ENCODE data around the gene HTR7.
"Not testable (repeated sequence)": the region's sequence is repeated elsewhere in the genome, so short reads cannot be mapped to it uniquely, and the experiment has no call there.

HTR7 gene

GRCh38 chr10:90849956-90850749 is 7.7 kb downstream of the HTR7 start:
- Histone ChIP-seq H3K4me3 (no peak overlapping the region), H3K36me3 (ENCODE audit: insufficient read depth, low read length) (no peaks in the 10 kb centered on the region), H3K9me3 (ENCODE audit: low read depth, low read length) (no peaks in the 10 kb centered on the region), H3K27ac (no peak overlapping the region), H3K9ac (ENCODE audit: insufficient read length) (no peak overlapping the region)
- TF ChIP-seq FOXP2 (optimal IDR thresholded peaks at IDR 0.05; ENCODE audit: control extremely low read depth, extremely low read length, insufficient read depth) (no peak), EZH2 (IDR thresholded peaks at IDR 0.05) (no peak), POLR2AphosphoS5 (IDR thresholded peaks at IDR 0.05; ENCODE audit: borderline replicate concordance, low read depth, low read length) (no peak)
- DNase-seq (ENCODE audit: low read depth, low spot score) = no peak

GRCh38 chr10:90847436-90847835 is 10.4 kb downstream of the HTR7 start:
- TF ChIP-seq FOXP2 (optimal IDR thresholded peaks at IDR 0.05; ENCODE audit: control extremely low read depth, extremely low read length, insufficient read depth) (no peak), EZH2 (IDR thresholded peaks at IDR 0.05) (no peak), POLR2AphosphoS5 (IDR thresholded peaks at IDR 0.05; ENCODE audit: borderline replicate concordance, low read depth, low read length) (no peak)
- no peak for DNase-seq (ENCODE audit: low read depth, low spot score)
- Histone ChIP-seq H3K4me3 (no peak overlapping the region), H3K36me3 (ENCODE audit: insufficient read depth, low read length) (no peaks in the 10 kb centered on the region), H3K9ac (ENCODE audit: insufficient read length) (no peak overlapping the region), H3K9me3 (ENCODE audit: low read depth, low read length) (no peaks in the 10 kb centered on the region), H3K27ac (no peak overlapping the region)

DNA sequence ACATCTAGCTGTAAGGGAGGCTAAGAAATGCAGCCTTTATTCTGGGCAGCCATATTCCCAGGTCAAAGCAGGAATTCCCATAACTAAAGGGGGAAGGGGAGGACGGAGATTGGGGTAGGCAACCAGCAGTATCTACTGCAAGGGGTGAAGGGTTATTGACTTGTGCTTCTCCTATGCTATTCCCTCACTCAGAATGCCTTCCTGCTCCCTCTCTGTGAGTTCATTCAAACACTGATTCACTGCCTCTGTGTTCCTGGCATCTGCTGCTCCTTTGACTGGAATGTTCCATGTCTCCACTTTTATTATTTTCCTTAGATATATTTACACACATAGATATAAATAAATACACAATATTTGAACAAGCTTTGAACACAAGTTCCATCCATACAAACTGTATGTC is 11.1 kb downstream of the HTR7 start:
- Histone ChIP-seq H3K4me3 (no peak overlapping the region), H3K9ac (ENCODE audit: insufficient read length) (no peak overlapping the region), H3K36me3 (ENCODE audit: insufficient read depth, low read length) (no peaks in the 10 kb centered on the region), H3K9me3 (ENCODE audit: low read depth, low read length) (no peaks in the 10 kb centered on the region), H3K27ac (no peak overlapping the region)
- TF ChIP-seq POLR2AphosphoS5 (IDR thresholded peaks at IDR 0.05; ENCODE audit: borderline replicate concordance, low read depth, low read length) (no peak), FOXP2 (optimal IDR thresholded peaks at IDR 0.05; ENCODE audit: control extremely low read depth, extremely low read length, insufficient read depth) (no peak), EZH2 (IDR thresholded peaks at IDR 0.05) (no peak)
- no peak for DNase-seq (ENCODE audit: low read depth, low spot score)

GRCh38 chr10:90845726-90846125 is 12.1 kb downstream of the HTR7 start:
- TF ChIP-seq EZH2 (IDR thresholded peaks at IDR 0.05) = no peak
- TF ChIP-seq POLR2AphosphoS5 (IDR thresholded peaks at IDR 0.05; ENCODE audit: borderline replicate concordance, low read depth, low read length) = no peak
- no peak for TF ChIP-seq FOXP2 (optimal IDR thresholded peaks at IDR 0.05; ENCODE audit: control extremely low read depth, extremely low read length, insufficient read depth)
- no peak for DNase-seq (ENCODE audit: low read depth, low spot score)
- Histone ChIP-seq H3K9ac (ENCODE audit: insufficient read length) (no peak overlapping the region), H3K27ac (no peak overlapping the region), H3K4me3 (no peak overlapping the region), H3K9me3 (ENCODE audit: low read depth, low read length) (no peaks in the 10 kb centered on the region), H3K36me3 (ENCODE audit: insufficient read depth, low read length) (no peaks in the 10 kb centered on the region)

DNA sequence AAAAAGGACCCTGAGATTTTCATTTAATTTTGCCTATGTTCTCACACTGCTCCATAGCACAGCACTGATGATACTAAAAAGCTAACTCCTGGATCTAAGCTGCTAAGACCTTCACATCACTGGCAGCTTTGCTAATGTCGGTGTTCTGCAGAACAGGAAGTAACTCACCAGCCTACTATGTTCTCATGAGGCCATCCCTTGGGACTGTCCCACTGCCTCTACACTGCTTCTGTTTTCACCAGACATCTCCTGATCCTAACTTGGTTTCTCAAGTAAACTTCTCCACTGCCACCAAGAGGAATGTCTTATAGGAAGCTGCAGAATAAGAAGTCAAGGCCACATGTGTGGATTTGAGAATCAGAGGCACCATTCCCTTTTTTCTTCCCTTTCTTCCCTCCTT is 15.1 kb downstream of the HTR7 start:
- H3K4me3 ChIP-seq = no peak overlapping the region
- no peaks in the 10 kb centered on the region for H3K36me3 ChIP-seq (ENCODE audit: insufficient read depth, low read length)
- no peak overlapping the region for H3K9ac ChIP-seq (ENCODE audit: insufficient read length)
- no peak for DNase-seq (ENCODE audit: low read depth, low spot score)
- H3K9me3 ChIP-seq (ENCODE audit: low read depth, low read length) = no peaks in the 10 kb centered on the region
- no peak overlapping the region for H3K27ac ChIP-seq
- TF ChIP-seq FOXP2 (optimal IDR thresholded peaks at IDR 0.05; ENCODE audit: control extremely low read depth, extremely low read length, insufficient read depth) = no peak
- TF ChIP-seq EZH2 (IDR thresholded peaks at IDR 0.05) = no peak
- TF ChIP-seq POLR2AphosphoS5 (IDR thresholded peaks at IDR 0.05; ENCODE audit: borderline replicate concordance, low read depth, low read length) = no peak

GRCh38 chr10:90837486-90837885 is 20.4 kb downstream of the HTR7 start:
- Histone ChIP-seq H3K9me3 (ENCODE audit: low read depth, low read length) (no peaks in the 10 kb centered on the region), H3K4me3 (no peak overlapping the region), H3K36me3 (ENCODE audit: insufficient read depth, low read length) (no peaks in the 10 kb centered on the region), H3K27ac (no peak overlapping the region), H3K9ac (ENCODE audit: insufficient read length) (no peak overlapping the region)
- no peak for DNase-seq (ENCODE audit: low read depth, low spot score)
- TF ChIP-seq FOXP2 (optimal IDR thresholded peaks at IDR 0.05; ENCODE audit: control extremely low read depth, extremely low read length, insufficient read depth) (no peak), EZH2 (IDR thresholded peaks at IDR 0.05) (no peak), POLR2AphosphoS5 (IDR thresholded peaks at IDR 0.05; ENCODE audit: borderline replicate concordance, low read depth, low read length) (no peak)

DNA sequence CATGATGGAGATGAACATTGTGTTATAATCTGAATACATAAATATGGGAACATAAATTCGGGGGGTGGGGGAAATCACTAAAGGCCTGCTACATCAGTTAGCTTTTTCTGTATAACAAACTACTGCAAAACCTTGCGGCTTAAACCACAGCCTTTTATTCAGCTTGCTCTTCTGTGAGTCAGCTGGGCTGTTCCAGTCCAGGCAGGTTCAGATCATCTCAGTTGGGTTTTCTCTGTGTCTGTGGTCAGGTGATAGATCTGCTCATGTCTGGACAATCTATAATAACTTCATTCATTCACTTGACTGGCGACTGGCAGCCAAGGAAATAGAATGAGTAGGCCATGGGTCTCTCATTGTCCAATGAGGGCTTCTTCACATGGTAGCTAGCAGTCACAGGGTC is 23.5 kb downstream of the HTR7 start:
- Histone ChIP-seq H3K4me3 (no peak overlapping the region), H3K9me3 (ENCODE audit: low read depth, low read length) (no peaks in the 10 kb centered on the region), H3K27ac (no peak overlapping the region), H3K36me3 (ENCODE audit: insufficient read depth, low read length) (no peaks in the 10 kb centered on the region), H3K9ac (ENCODE audit: insufficient read length) (no peak overlapping the region)
- DNase-seq (ENCODE audit: low read depth, low spot score) = no peak
- no peak for TF ChIP-seq FOXP2 (optimal IDR thresholded peaks at IDR 0.05; ENCODE audit: control extremely low read depth, extremely low read length, insufficient read depth)

- TF ChIP-seq EZH2 (IDR thresholded peaks at IDR 0.05) = no peak
- TF ChIP-seq FOXP2 (optimal IDR thresholded peaks at IDR 0.05; ENCODE audit: control extremely low read depth, extremely low read length, insufficient read depth) = no peak
- no peak for TF ChIP-seq POLR2AphosphoS5 (IDR thresholded peaks at IDR 0.05; ENCODE audit: borderline replicate concordance, low read depth, low read length)
- no peaks in the 10 kb centered on the region for H3K36me3 ChIP-seq (ENCODE audit: insufficient read depth, low read length)
- DNase-seq (ENCODE audit: low read depth, low spot score) = no peak
- H3K9me3 ChIP-seq (ENCODE audit: low read depth, low read length) = no peaks in the 10 kb centered on the region
- H3K4me3 ChIP-seq = no peak overlapping the region
- no peak overlapping the region for H3K27ac ChIP-seq
- H3K9ac ChIP-seq (ENCODE audit: insufficient read length) = no peak overlapping the region
These were observed 25.7 kb downstream of the HTR7 start for GRCh38 chr10:90832111-90832510.

DNA sequence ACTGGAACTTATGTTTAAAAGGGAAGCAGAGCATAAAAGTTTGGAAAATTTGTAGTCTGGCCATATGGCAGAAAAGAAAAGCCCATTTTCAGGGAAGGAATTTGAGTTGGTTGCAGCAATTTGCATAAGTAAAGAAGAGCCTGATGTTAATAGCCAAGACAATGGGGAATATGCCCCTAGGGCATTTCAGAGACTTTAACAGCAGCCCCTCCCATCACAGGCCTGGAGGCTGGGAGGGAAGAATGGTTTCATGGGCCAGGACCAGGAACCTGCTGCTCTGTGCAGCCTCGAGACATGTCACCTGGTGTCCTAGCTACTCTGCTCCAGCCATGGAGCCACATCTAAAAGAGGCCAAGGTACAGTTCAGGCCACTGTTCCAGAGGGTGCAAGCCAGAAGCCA is 35.3 kb downstream of the HTR7 start:
- no peak overlapping the region for H3K4me3 ChIP-seq
- H3K9me3 ChIP-seq (ENCODE audit: low read depth, low read length) = no peaks in the 10 kb centered on the region

GRCh38 chr10:90821864-90822263 is 36.0 kb downstream of the HTR7 start:
- H3K4me3 ChIP-seq; DNase-seq (ENCODE audit: low read depth, low spot score); H3K27ac ChIP-seq; H3K36me3 ChIP-seq (ENCODE audit: insufficient read depth, low read length); H3K9ac ChIP-seq (ENCODE audit: insufficient read length); H3K9me3 ChIP-seq (ENCODE audit: low read depth, low read length): not testable (repeated sequence)

More for the DNA sequence above, 35.3 kb downstream of the HTR7 start:
- no peak overlapping the region for H3K9ac ChIP-seq (ENCODE audit: insufficient read length)
- H3K36me3 ChIP-seq (ENCODE audit: insufficient read depth, low read length) = no peaks in the 10 kb centered on the region
- H3K27ac ChIP-seq = no peak overlapping the region
- DNase-seq (ENCODE audit: low read depth, low spot score) = no peak
- TF ChIP-seq FOXP2 (optimal IDR thresholded peaks at IDR 0.05; ENCODE audit: control extremely low read depth, extremely low read length, insufficient read depth) (no peak), EZH2 (IDR thresholded peaks at IDR 0.05) (no peak), POLR2AphosphoS5 (IDR thresholded peaks at IDR 0.05; ENCODE audit: borderline replicate concordance, low read depth, low read length) (no peak)

All from SK-N-MC (cell line).